HepG2 (cell line): ENCODE measurements around the gene MAPK8IP3. TPM values are rescaled to one million over a fixed set of nuclear protein-coding genes. Genes with fewer than 3 reads are reported as not detected.

ENCODE experiments used
- CEBPZ ChIP-seq: IDR thresholded peaks from 2 replicates; pipeline ENCODE4 v1.6.1; 2012; ENCODE audit warnings: low read length, improper control_type of control experiment
- DR1 ChIP-seq: sonication (generic); formaldehyde crosslinking; IDR thresholded peaks from 2 replicates; pipeline ENCODE4 v1.8.0; 2021; ENCODE audit warnings: mild to moderate bottlenecking, missing genetic modification reagents, inconsistent platforms
- EHMT2 ChIP-seq: fragments of 200-600 bp; sonication (generic); IDR thresholded peaks from 2 replicates; pipeline ENCODE4 v1.7.0; 2017; ENCODE audit warnings: antibody characterized with exemption, low read depth, low read length, borderline replicate concordance
- ETV5 ChIP-seq: IDR thresholded peaks from 2 replicates; pipeline ENCODE4 v1.6.1; 2018; ENCODE audit warnings: missing biosample characterization, missing genetic modification reagents, inconsistent platforms, borderline replicate concordance
- FOXM1 ChIP-seq: sonication (generic); formaldehyde crosslinking; IDR thresholded peaks from 2 replicates; pipeline ENCODE4 v1.5.0; 2020; ENCODE audit warnings: missing genetic modification reagents
- FUBP1 ChIP-seq: sonication (generic); formaldehyde crosslinking; IDR thresholded peaks from 2 replicates; pipeline ENCODE4 v1.5.1; 2020; ENCODE audit warnings: missing genetic modification reagents, mild to moderate bottlenecking, borderline replicate concordance
- HOXA3 ChIP-seq: sonication (generic); formaldehyde crosslinking; IDR thresholded peaks from 2 replicates; pipeline ENCODE4 v1.5.0; 2020; ENCODE audit warnings: missing genetic modification reagents
- NCOR1 ChIP-seq: fragments of 200-600 bp; sonication (generic); IDR thresholded peaks from 2 replicates; pipeline ENCODE4 v1.7.0; 2017; ENCODE audit warnings: antibody characterized with exemption, low read length, borderline replicate concordance
- NR2C2 ChIP-seq: sonication (generic); formaldehyde crosslinking; IDR thresholded peaks from 2 replicates; pipeline ENCODE4 v1.4.0; 2020; ENCODE audit warnings: missing genetic modification reagents, mild to moderate bottlenecking, moderate library complexity, borderline replicate concordance
- POLR2AphosphoS2 ChIP-seq: IDR thresholded peaks from 2 replicates; pipeline ENCODE4 v1.6.1; 2011; ENCODE audit warnings: low read depth, low read length, improper control_type of control experiment
- POLR2G ChIP-seq: fragments of 200-400 bp; formaldehyde crosslinking; IDR thresholded peaks from 2 replicates; pipeline ENCODE4 v1.6.1; 2018; ENCODE audit warnings: mild to moderate bottlenecking, low read depth, low read length, moderate library complexity
- SIX1 ChIP-seq: sonication (generic); formaldehyde crosslinking; IDR thresholded peaks from 2 replicates; pipeline ENCODE4 v1.4.0; 2020; ENCODE audit warnings: missing genetic modification reagents, borderline replicate concordance
- TBP ChIP-seq: sonication (generic); formaldehyde crosslinking; IDR thresholded peaks from 2 replicates; pipeline ENCODE4 v1.5.0; 2020; ENCODE audit warnings: missing genetic modification reagents
- THAP11 ChIP-seq: IDR thresholded peaks from 2 replicates; pipeline ENCODE4 v1.6.1; 2016; ENCODE audit warnings: missing biosample characterization, missing genetic modification reagents
- ZBTB14 ChIP-seq: sonication (generic); formaldehyde crosslinking; IDR thresholded peaks from 2 replicates; pipeline ENCODE4 v1.4.0; 2020; ENCODE audit warnings: missing genetic modification reagents
- ZNF17 ChIP-seq: sonication (generic); formaldehyde crosslinking; IDR thresholded peaks from 2 replicates; pipeline ENCODE4 v1.5.0; 2020; ENCODE audit warnings: mild to moderate bottlenecking, missing genetic modification reagents
- ZNF280B ChIP-seq: sonication (generic); formaldehyde crosslinking; IDR thresholded peaks from 2 replicates; pipeline ENCODE4 v1.5.0; 2020; ENCODE audit warnings: missing genetic modification reagents, mild to moderate bottlenecking, borderline replicate concordance
- ZNF432 ChIP-seq: sonication (generic); formaldehyde crosslinking; IDR thresholded peaks from 2 replicates; pipeline ENCODE4 v1.5.0; 2020; ENCODE audit warnings: missing genetic modification reagents, mild to moderate bottlenecking, borderline replicate concordance
- ZNF558 ChIP-seq: sonication (generic); formaldehyde crosslinking; IDR thresholded peaks from 2 replicates; pipeline ENCODE4 v1.9.0; 2022; ENCODE audit warnings: mild to moderate bottlenecking, missing genetic modification reagents, borderline replicate concordance
- ZNF678 ChIP-seq: sonication (generic); formaldehyde crosslinking; IDR thresholded peaks from 2 replicates; pipeline ENCODE4 v1.4.0; 2020; ENCODE audit warnings: mild to moderate bottlenecking, missing genetic modification reagents
- ZNF772 ChIP-seq: sonication (generic); formaldehyde crosslinking; IDR thresholded peaks from 2 replicates; pipeline ENCODE4 v1.5.0; 2020; ENCODE audit warnings: mild to moderate bottlenecking, missing genetic modification reagents
- ZSCAN25 ChIP-seq: sonication (generic); formaldehyde crosslinking; IDR thresholded peaks from 2 replicates; pipeline ENCODE4 v1.8.0; 2022; ENCODE audit warnings: mild to moderate bottlenecking, missing genetic modification reagents
- polyA plus RNA-seq, 8 experiments: library from polyadenylated mRNA; depleted of rRNA in 3 of 8; stranded (reverse) in 7 of 8; unstranded in 1 of 8; fragments of >200 nt; fragmentation: Illumina TruSeq in 4 of 8; extraction: Trizol in 4 of 8; gene quantifications; 2 replicates each; pipeline versions ENCODE4 v1.2.1 to v1.2.3, GENCODE V29; 2011 to 2016; ENCODE audit warnings: low read depth in 4 of 8, missing spikeins in 1 of 8, mixed read lengths in 1 of 8; ENCODE audit not compliant: insufficient read depth in 1 of 8
- total RNA-seq, 5 experiments: library from RNA; depleted of rRNA; stranded (reverse); fragments of >200 nt; fragmentation: Illumina TruSeq; extraction: Trizol; gene quantifications; 2 replicates each; pipeline ENCODE4 v1.2.3, GENCODE V29; 2016; ENCODE audit warnings: low read depth in 1 of 5

Gene MAPK8IP3
- total and polyA plus RNA-seq, 2 of the 13 experiments (the other 11 are each of a cell fraction or from before 2014, with no cell fraction given), result 25.1 to 41.7 TPM

- peak; percentile 59; the same call in 1 of the 2 replicates for TF ChIP-seq TBP (CRISPR knock-in tag)
- 0 out of 2 replicates have a peak, but pooled peaks have one; percentile 22 for TF ChIP-seq ZNF280B
- TF ChIP-seq FUBP1 (CRISPR knock-in tag), result no peak
- TF ChIP-seq ZNF17 (CRISPR knock-in tag), result no peak
- no peak; the same call in 1 of the 2 replicates for TF ChIP-seq POLR2AphosphoS2
- TF ChIP-seq ZSCAN25 (CRISPR knock-in tag), result peak; percentile 82; the same call in 1 of the 2 replicates
- peak; percentile 57; the same call in 1 of the 2 replicates for TF ChIP-seq NR2C2 (CRISPR knock-in tag)
- TF ChIP-seq SIX1 (CRISPR knock-in tag), result no peak
- no peak for TF ChIP-seq EHMT2
- TF ChIP-seq CEBPZ, result no peak
- TF ChIP-seq ZBTB14 (CRISPR knock-in tag), result peak; percentile 64
- TF ChIP-seq ZNF558 (CRISPR knock-in tag), result peak; percentile 78; the same call in 1 of the 2 replicates
- TF ChIP-seq ETV5, result peak; percentile 86
- peak; percentile 62; the same call in 1 of the 2 replicates for TF ChIP-seq ZNF678 (CRISPR knock-in tag)
- TF ChIP-seq FOXM1 (CRISPR knock-in tag), result peak; percentile 75
- TF ChIP-seq ZNF772 (CRISPR knock-in tag), result no peak; the same call in none of the 2 replicates
- no peak for TF ChIP-seq ZNF432
- TF ChIP-seq POLR2G, result peak; percentile 96
- peak; percentile 93 for TF ChIP-seq THAP11 (CRISPR knock-in tag)
- peak; percentile 88; the same call in 1 of the 2 replicates for TF ChIP-seq DR1 (CRISPR knock-in tag)
- peak; percentile 99 for TF ChIP-seq HOXA3 (CRISPR knock-in tag)
- no peak for TF ChIP-seq NCOR1
These were observed at the start of gene MAPK8IP3 (continued) for GRCh38 chr16:1705688-1706385.
